ENCODE data around the gene ZMYM4.
A peak's percentile ranks its signal among the peaks of the same experiment; 100 is the strongest.

The ZMYM4 gene

GRCh38 chr1:35297886-35298285 lies 29.4 kb downstream of the ZMYM4 start:
- TF ChIP-seq, protein P1, sequence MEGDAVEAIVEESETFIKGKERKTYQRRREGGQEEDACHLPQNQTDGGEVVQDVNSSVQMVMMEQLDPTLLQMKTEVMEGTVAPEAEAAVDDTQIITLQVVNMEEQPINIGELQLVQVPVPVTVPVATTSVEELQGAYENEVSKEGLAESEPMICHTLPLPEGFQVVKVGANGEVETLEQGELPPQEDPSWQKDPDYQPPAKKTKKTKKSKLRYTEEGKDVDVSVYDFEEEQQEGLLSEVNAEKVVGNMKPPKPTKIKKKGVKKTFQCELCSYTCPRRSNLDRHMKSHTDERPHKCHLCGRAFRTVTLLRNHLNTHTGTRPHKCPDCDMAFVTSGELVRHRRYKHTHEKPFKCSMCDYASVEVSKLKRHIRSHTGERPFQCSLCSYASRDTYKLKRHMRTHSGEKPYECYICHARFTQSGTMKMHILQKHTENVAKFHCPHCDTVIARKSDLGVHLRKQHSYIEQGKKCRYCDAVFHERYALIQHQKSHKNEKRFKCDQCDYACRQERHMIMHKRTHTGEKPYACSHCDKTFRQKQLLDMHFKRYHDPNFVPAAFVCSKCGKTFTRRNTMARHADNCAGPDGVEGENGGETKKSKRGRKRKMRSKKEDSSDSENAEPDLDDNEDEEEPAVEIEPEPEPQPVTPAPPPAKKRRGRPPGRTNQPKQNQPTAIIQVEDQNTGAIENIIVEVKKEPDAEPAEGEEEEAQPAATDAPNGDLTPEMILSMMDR (IDR thresholded peaks at IDR 0.05; ENCODE audit: low read depth, low read length) = no peak
- no peak for DNase-seq (ENCODE audit: low read depth in 2 of 2)
- no peak overlapping the region for H3K4me3 ChIP-seq (replicated peaks in 1 of 2; ENCODE audit: low read depth in 2 of 2, low read length in 2 of 2)

GRCh38 chr1:35298464-35298863 lies 30.0 kb downstream of the ZMYM4 start:
- H3K4me3 ChIP-seq (replicated peaks in 1 of 2; ENCODE audit: low read depth in 2 of 2, low read length in 2 of 2) = no peak overlapping the region
- TF ChIP-seq, protein P1 (IDR thresholded peaks at IDR 0.05; ENCODE audit: low read depth, low read length) = peak; percentile 57
- DNase-seq (ENCODE audit: low read depth in 2 of 2) = peak; percentile 60 to 68

DNA sequence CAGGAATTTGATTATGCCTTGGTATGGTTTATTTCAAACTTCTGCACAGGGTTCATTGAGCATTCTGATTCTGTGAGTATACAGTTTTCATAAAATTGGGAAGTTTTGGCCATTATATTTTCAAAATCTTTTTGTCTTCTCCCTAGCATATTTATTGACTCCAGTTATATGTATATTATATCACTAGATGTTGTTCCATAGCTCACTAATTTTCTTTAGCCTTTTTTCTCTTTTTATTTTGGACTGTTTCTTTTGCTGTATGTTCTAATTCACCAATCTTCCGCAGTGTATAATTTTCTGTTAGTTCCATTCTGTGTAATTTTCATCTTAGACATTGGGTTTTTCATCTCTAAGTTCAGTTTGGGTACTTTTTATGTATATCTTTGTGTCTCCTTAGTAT lies 31.9 kb downstream of the ZMYM4 start:
- no peak overlapping the region for H3K4me3 ChIP-seq (replicated peaks in 1 of 2; ENCODE audit: low read depth in 2 of 2, low read length in 2 of 2)
- TF ChIP-seq, protein P1 (IDR thresholded peaks at IDR 0.05; ENCODE audit: low read depth, low read length) = no peak
- DNase-seq (ENCODE audit: low read depth in 2 of 2) = no peak

DNA sequence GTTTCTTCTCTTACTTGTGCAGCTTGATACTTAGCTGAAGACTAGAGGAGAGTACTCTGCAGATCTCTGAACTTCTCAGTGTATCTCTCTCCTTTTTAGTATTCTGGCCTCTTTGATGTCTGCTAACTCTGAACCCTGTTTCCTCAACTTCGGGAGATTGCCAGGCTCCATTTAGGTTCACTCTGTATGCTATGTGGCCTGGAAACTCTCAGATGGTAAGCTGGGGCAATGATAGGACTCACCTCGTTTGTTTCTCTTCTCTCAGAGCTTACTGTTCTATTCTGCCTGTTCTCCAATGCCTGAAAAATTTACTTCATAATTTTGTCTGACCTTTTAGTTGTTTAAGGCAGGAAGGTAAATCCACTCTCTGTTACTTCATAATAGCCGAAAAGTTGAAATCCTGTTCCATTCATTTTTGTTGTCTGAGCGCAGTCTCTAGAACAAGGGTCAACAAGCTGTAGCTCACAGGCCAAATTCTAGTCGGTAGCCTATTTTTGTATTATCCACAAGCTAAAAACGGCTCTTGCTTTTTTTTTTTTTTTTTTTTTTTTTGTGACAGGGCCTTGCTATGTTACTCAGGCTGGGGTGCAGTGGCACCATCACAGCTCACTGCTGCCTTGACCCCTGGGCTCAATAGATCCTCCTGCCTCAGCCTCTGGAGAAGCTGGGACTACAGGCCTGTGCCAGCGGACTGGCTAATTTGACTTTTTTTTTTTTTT lies 33.3 kb downstream of the ZMYM4 start:
- no peak for DNase-seq (ENCODE audit: low read depth in 2 of 2)
- H3K4me3 ChIP-seq (replicated peaks in 1 of 2; ENCODE audit: low read depth in 2 of 2, low read length in 2 of 2) = no peak overlapping the region
- TF ChIP-seq, protein P1 (IDR thresholded peaks at IDR 0.05; ENCODE audit: low read depth, low read length) = no peak

- no peak overlapping the region for H3K4me3 ChIP-seq (replicated peaks in 1 of 2; ENCODE audit: low read depth in 2 of 2, low read length in 2 of 2)
- TF ChIP-seq, protein P1 (IDR thresholded peaks at IDR 0.05; ENCODE audit: low read depth, low read length) = no peak
- no peak for DNase-seq (ENCODE audit: low read depth in 2 of 2)
Measured at GRCh38 chr1:35305383-35305782, 36.9 kb downstream of the ZMYM4 start.

DNA sequence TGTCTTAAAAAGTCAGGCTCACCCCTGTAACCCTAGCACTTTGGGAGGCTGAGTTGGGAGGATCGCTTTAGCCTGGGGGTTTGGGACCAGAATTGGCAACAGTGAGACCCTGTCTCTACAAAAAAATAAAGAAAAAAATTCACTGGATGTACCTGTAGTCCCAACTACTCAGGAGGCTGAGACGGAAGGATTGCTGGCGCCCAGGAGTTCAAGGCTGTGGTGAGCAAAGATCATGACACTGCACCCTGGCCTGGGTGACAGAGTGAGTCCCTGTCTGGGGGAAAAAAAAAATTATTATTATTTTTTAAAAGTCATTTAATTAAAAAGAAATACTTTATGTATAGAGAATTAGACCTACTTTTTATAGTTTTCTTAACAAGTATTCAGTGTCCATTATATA lies 47.1 kb downstream of the ZMYM4 start:
- DNase-seq (ENCODE audit: low read depth in 2 of 2) = no peak
- H3K4me3 ChIP-seq (replicated peaks in 1 of 2; ENCODE audit: low read depth in 2 of 2, low read length in 2 of 2) = no peak overlapping the region
- TF ChIP-seq, protein P1 (IDR thresholded peaks at IDR 0.05; ENCODE audit: low read depth, low read length) = no peak

DNA sequence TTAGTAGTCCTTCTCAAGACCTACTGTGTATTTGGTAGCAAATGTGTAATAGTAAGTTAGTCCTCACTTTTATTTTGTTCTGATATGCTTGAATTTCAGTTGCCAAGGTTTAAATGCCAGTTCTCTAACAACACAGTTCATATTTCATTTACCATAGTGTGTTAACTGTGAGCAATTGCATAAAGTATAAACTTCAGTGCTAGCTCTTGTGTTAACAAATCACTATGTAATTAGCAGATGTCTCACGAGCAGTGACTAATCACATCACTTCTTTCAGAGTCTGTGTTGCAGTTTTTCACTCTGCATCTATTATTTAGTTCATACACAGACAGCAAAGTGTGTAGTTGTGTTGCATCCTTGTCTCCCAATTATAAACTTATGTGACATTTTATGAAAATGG lies 47.8 kb downstream of the ZMYM4 start:
- H3K4me3 ChIP-seq (replicated peaks in 1 of 2; ENCODE audit: low read depth in 2 of 2, low read length in 2 of 2) = no peak overlapping the region
- DNase-seq (ENCODE audit: low read depth in 2 of 2) = no peak
- TF ChIP-seq, protein P1 (IDR thresholded peaks at IDR 0.05; ENCODE audit: low read depth, low read length) = no peak

Data from cardiac fibroblast (primary cell).